CD4-positive, alpha-beta T cell (primary cell): Measurements from ENCODE around the gene PRSS50. TPM values are rescaled to one million over a fixed set of nuclear protein-coding genes. Genes with fewer than 3 reads are reported as not detected.

Source experiments
- ATAC-seq: fragments of 200-7000 bp; cut with Tn5 transposase; one replicate; pipeline ENCODE4 v1.10.0; 2022; ENCODE audit warnings: mild to moderate bottlenecking; ENCODE audit not compliant: poor library complexity
- CTCF ChIA-PET: fragments of 350-600 bp; sonication (Branson Sonifier 250); formaldehyde crosslinking; loops from one replicate; lab custom pipeline; 2021; ENCODE audit warnings: antibody characterized with exemption, inconsistent platforms; lab: Charles Lee
- POLR2A ChIA-PET: fragments of 350-600 bp; sonication (Branson Sonifier 250); formaldehyde crosslinking; loops from one replicate; lab custom pipeline; 2021; ENCODE audit warnings: antibody characterized with exemption, inconsistent platforms; lab: Charles Lee
- DNase-seq, 14 experiments: peaks; one replicate each; pipeline ENCODE4 v3.0.0-alpha.2; 2013 to 2020; ENCODE audit warnings: mixed read lengths in 2 of 14
- H3K27ac ChIP-seq, 2 donors: one replicate each; pipeline versions ENCODE4 v1.5.1 to v1.7.0; 2013; ENCODE audit warnings: low read length in 2 of 2, low read depth in 1 of 2, mild to moderate bottlenecking in 1 of 2
- H3K27me3 ChIP-seq, 2 experiments: 1 replicate in 1 of 2; 2 replicates in 1 of 2; pipeline versions ENCODE4 v1.6.1 to v1.7.0; 2013; ENCODE audit warnings: low read length in 2 of 2, control low read depth in 1 of 2, mild to moderate bottlenecking in 1 of 2, moderate library complexity in 1 of 2; ENCODE audit not compliant: insufficient read depth in 2 of 2, control insufficient read depth in 1 of 2
- H3K36me3 ChIP-seq: one replicate; pipeline ENCODE4 v1.6.1; 2013; ENCODE audit warnings: low read length, control low read depth; ENCODE audit not compliant: insufficient read depth
- H3K4me1 ChIP-seq: one replicate; pipeline ENCODE4 v1.6.1; 2013; ENCODE audit warnings: low read length, control low read depth; ENCODE audit not compliant: insufficient read depth
- H3K4me3 ChIP-seq: one replicate; pipeline ENCODE4 v1.5.1; 2013; ENCODE audit warnings: mild to moderate bottlenecking, low read length, moderate library complexity
- H3K9me3 ChIP-seq, 2 experiments: 1 replicate in 1 of 2; 2 replicates in 1 of 2; pipeline versions ENCODE4 v1.6.1 to v1.7.0; 2013; ENCODE audit warnings: low read length in 2 of 2, mild to moderate bottlenecking in 2 of 2, control low read depth in 1 of 2, moderate library complexity in 1 of 2; ENCODE audit not compliant: control insufficient read depth in 1 of 2, insufficient read depth in 1 of 2
- H3K27ac Mint-ChIP-seq: one replicate; pipeline ENCODE4 v1.8.0; 2020; ENCODE audit warnings: mixed read lengths
- H3K27me3 Mint-ChIP-seq: one replicate; pipeline ENCODE4 v1.8.0; 2021; ENCODE audit warnings: mixed read lengths
- H3K36me3 Mint-ChIP-seq: one replicate; pipeline ENCODE4 v1.8.0; 2021; ENCODE audit warnings: low read depth, mixed read lengths
- H3K4me1 Mint-ChIP-seq: one replicate; pipeline ENCODE4 v1.8.0; 2021; ENCODE audit warnings: low read depth, mixed read lengths
- H3K4me3 Mint-ChIP-seq: one replicate; pipeline ENCODE4 v1.8.0; 2020; ENCODE audit warnings: mild to moderate bottlenecking, mixed read lengths
- H3K9me3 Mint-ChIP-seq: one replicate; pipeline ENCODE4 v1.8.0; 2020; ENCODE audit warnings: mixed read lengths
- CTCF ChIP-seq: fragments of 200-600 bp; IDR thresholded peaks from one replicate; pipeline ENCODE4 v1.8.0; 2022; ENCODE audit warnings: antibody characterized with exemption, mild to moderate bottlenecking
- intact Hi-C, 2 experiments: fragments of 100-400 bp; cut with DNase I in 1 of 2; cut with micrococcal nuclease in 1 of 2; formaldehyde crosslinking; loops; one replicate each; pipeline versions ENCODE4 v1.15.1 to v1.9.0; 2023 to 2025; cut with DNase I, micrococcal nuclease
- total RNA-seq, 174 experiments: library from RNA in 2 of 174; stranded (reverse) in 2 of 174; gene quantifications; one replicate each; pipeline ENCODE4 v1.2.3 and lab custom pipeline; 2021 to 2026

PRSS50 gene
- total RNA-seq, 2 experiments from 2014 or later: not detected

- POLR2A ChIA-PET: no interaction called here
- Mint-ChIP-seq H3K4me3 (no peak overlapping the region), H3K27ac (peak overlapping the region; percentile 6), H3K27me3 (no peaks in the 10 kb centered on the region), H3K36me3 (no peaks in the 10 kb centered on the region), H3K9me3 (no peaks in the 10 kb centered on the region), H3K4me1 (peaks cover 32% of the 10 kb centered on the region)
- TF ChIP-seq CTCF: no peak
- DNase-seq (no peak), ATAC-seq (no peak)
- no peak overlapping the region for H3K4me3 ChIP-seq
- CTCF ChIA-PET: interaction anchor here (0.6 to 0.8 kb wide), 2 partner anchors 132 to 206 kb away, joined by 3 read pairs; no protein-coding TSS in a partner anchor
- H3K27me3 ChIP-seq: peaks cover 0 to 9% of the 10 kb centered on the region in 2 experiments
- intact Hi-C loops: loop anchor here in 1 of 2 experiments (10.0 kb wide), 1 partner anchor 622 kb away; no protein-coding TSS in a partner anchor
- H3K36me3 ChIP-seq: no peaks in the 10 kb centered on the region
- H3K4me1 ChIP-seq: peaks cover 40% of the 10 kb centered on the region
- H3K27ac ChIP-seq: no peak overlapping the region
- H3K9me3 ChIP-seq: peaks cover 0 to 7% of the 10 kb centered on the region in 2 experiments
Measured at GRCh38 chr3:46703013-46703520, 14.6 kb downstream of the PRSS50 start.

GRCh38 chr3:46702246-46703012 lies 15.2 kb downstream of the PRSS50 start:
- CTCF ChIA-PET: no interaction called here

More at GRCh38 chr3:46702246-46703012, 15.2 kb downstream of the PRSS50 start:
- Histone ChIP-seq H3K27me3 (peaks cover 0 to 9% of the 10 kb centered on the region in 2 experiments), H3K9me3 (peaks cover 0 to 7% of the 10 kb centered on the region in 2 experiments), H3K4me1 (peaks cover 40% of the 10 kb centered on the region), H3K4me3 (no peak overlapping the region), H3K27ac (no peak overlapping the region), H3K36me3 (no peaks in the 10 kb centered on the region)
- Mint-ChIP-seq H3K4me1 (peaks cover 39% of the 10 kb centered on the region), H3K27me3 (no peaks in the 10 kb centered on the region), H3K4me3 (peak overlapping the region; percentile 3), H3K9me3 (no peaks in the 10 kb centered on the region), H3K27ac (no peak overlapping the region), H3K36me3 (no peaks in the 10 kb centered on the region)
- no peak for DNase-seq
- TF ChIP-seq CTCF: no peak
- POLR2A ChIA-PET: interaction anchor here (0.7 kb wide), 1 partner anchor 280 kb away, joined by 3 read pairs; no protein-coding TSS in a partner anchor
- intact Hi-C loops: loop anchor here in 1 of 2 experiments (10.0 kb wide), 1 partner anchor 622 kb away; no protein-coding TSS in a partner anchor
- ATAC-seq: no peak
